ENCODE results near the gene CMTM7.

Gene CMTM7

GRCh38 chr3:32481791-32482631 lies 90.4 kb downstream of the CMTM7 start:
- H3K4me3 ChIP-seq (ENCODE audit: low read depth, low read length), result no peak overlapping the region
- no peak for TF ChIP-seq CTCF (IDR thresholded peaks at IDR 0.05; ENCODE audit: low read depth, low read length)

- no peak overlapping the region for H3K4me3 ChIP-seq (ENCODE audit: low read depth, low read length)
- no peak for TF ChIP-seq CTCF (IDR thresholded peaks at IDR 0.05; ENCODE audit: low read depth, low read length)
Measured at GRCh38 chr3:32482693-32483092, 91.0 kb downstream of the CMTM7 start.

- TF ChIP-seq CTCF (IDR thresholded peaks at IDR 0.05; ENCODE audit: low read depth, low read length), result no peak
- H3K4me3 ChIP-seq (ENCODE audit: low read depth, low read length), result no peak overlapping the region
Measured at GRCh38 chr3:32483772-32484171, 92.1 kb downstream of the CMTM7 start.

GRCh38 chr3:32484436-32484835 lies 92.8 kb downstream of the CMTM7 start:
- H3K4me3 ChIP-seq (ENCODE audit: low read depth, low read length), result no peak overlapping the region
- no peak for TF ChIP-seq CTCF (IDR thresholded peaks at IDR 0.05; ENCODE audit: low read depth, low read length)

GRCh38 chr3:32487781-32488473 lies 96.3 kb downstream of the CMTM7 start:
- TF ChIP-seq CTCF (IDR thresholded peaks at IDR 0.05; ENCODE audit: low read depth, low read length), result no peak
- no peak overlapping the region for H3K4me3 ChIP-seq (ENCODE audit: low read depth, low read length)

- no peak overlapping the region for H3K4me3 ChIP-seq (ENCODE audit: low read depth, low read length)
- TF ChIP-seq CTCF (IDR thresholded peaks at IDR 0.05; ENCODE audit: low read depth, low read length), result no peak
Measured at GRCh38 chr3:32488474-32489008, 96.9 kb downstream of the CMTM7 start.
